IMR-90 (cell line): ENCODE results near the gene TFIP11. TPM values are rescaled to one million over a fixed set of nuclear protein-coding genes. Genes with fewer than 3 reads are reported as not detected.

Experiments used
- ATAC-seq: fragments of 200-7000 bp; cut with Tn5 transposase; 2 replicates; pipeline ENCODE4 v1.9.1; 2020; ENCODE audit warnings: low read depth, mild to moderate bottlenecking, moderate library complexity
- Bru-seq: library from RNA; stranded (reverse); fragments of 400-500 nt; gene quantifications from one replicate; lab custom pipeline; 2021; lab: Mats Ljungman, UMichigan
- BruChase-seq, 2 experiments: library from RNA; stranded (reverse); fragments of 400-500 nt; gene quantifications; one replicate each; lab custom pipeline; 2021; lab: Mats Ljungman, UMichigan
- BruUV-seq: library from RNA; stranded (reverse); fragments of 400-500 nt; replicated peaks from 2 replicates; lab custom pipeline; 2021; lab: Mats Ljungman, UMichigan
- CTCF ChIA-PET: fragments of 300-600 bp; formaldehyde crosslinking; extraction: SDS; loops from one replicate; lab custom pipeline; 2021; ENCODE audit warnings: antibody characterized with exemption; lab: Yijun Ruan, JAX
- POLR2A ChIA-PET: fragments of 300-600 bp; sonication (Branson Sonifier 250); formaldehyde crosslinking; loops from one replicate; lab custom pipeline; 2022; ENCODE audit warnings: antibody characterized with exemption; ENCODE audit not compliant: unreplicated experiment; lab: Charles Lee
- DNase-seq: peaks from one replicate; pipeline ENCODE4 v3.0.0; 2013
- H2AFZ ChIP-seq: replicated peaks from 2 replicates; pipeline ENCODE3; 2013; ENCODE audit warnings: low read length, mild to moderate bottlenecking; ENCODE audit not compliant: poor library complexity
- H2AK5ac ChIP-seq: 2 replicates; pipeline ENCODE4 v1.6.1; 2013; ENCODE audit warnings: low read depth, low read length, inconsistent platforms
- H2AK9ac ChIP-seq: replicated peaks from 2 replicates; pipeline ENCODE3; 2013; ENCODE audit warnings: mild to moderate bottlenecking, low read depth, low read length, moderate library complexity; ENCODE audit not compliant: poor library complexity
- H2BK120ac ChIP-seq: 2 replicates; pipeline ENCODE4 v1.6.1; 2013; ENCODE audit warnings: low read depth, low read length, inconsistent platforms
- H2BK15ac ChIP-seq: 3 replicates; pipeline ENCODE4 v1.6.1; 2013; ENCODE audit warnings: low read depth, low read length, inconsistent platforms
- H2BK20ac ChIP-seq: 2 replicates; pipeline ENCODE4 v1.6.1; 2013; ENCODE audit warnings: low read depth, mild to moderate bottlenecking, inconsistent platforms, low read length, moderate library complexity
- H2BK5ac ChIP-seq: 2 replicates; pipeline ENCODE4 v1.6.1; 2013; ENCODE audit warnings: mild to moderate bottlenecking, low read depth, low read length, inconsistent platforms; ENCODE audit not compliant: poor library complexity, severe bottlenecking
- H3K14ac ChIP-seq: replicated peaks from 2 replicates; pipeline ENCODE4 v1.6.1; 2013; ENCODE audit warnings: low read depth, low read length, inconsistent platforms
- H3K18ac ChIP-seq: 2 replicates; pipeline ENCODE4 v1.6.1; 2013; ENCODE audit warnings: low read depth, low read length, control low read depth
- H3K23ac ChIP-seq: 2 replicates; pipeline ENCODE4 v1.6.1; 2013; ENCODE audit warnings: low read depth, low read length, inconsistent platforms
- H3K27ac ChIP-seq: 2 replicates; pipeline ENCODE4 v1.5.1; 2013; ENCODE audit warnings: mild to moderate bottlenecking, control low read depth, low read length; ENCODE audit not compliant: insufficient read depth
- H3K27me3 ChIP-seq: 2 replicates; pipeline ENCODE4 v1.6.1; 2013; ENCODE audit warnings: low read length; ENCODE audit not compliant: control insufficient read depth, insufficient read depth
- H3K36me3 ChIP-seq: 2 replicates; pipeline ENCODE4 v1.6.1; 2013; ENCODE audit warnings: low read length, mixed read lengths; ENCODE audit not compliant: control insufficient read depth, insufficient read depth
- H3K4ac ChIP-seq: 2 replicates; pipeline ENCODE4 v1.6.1; 2013; ENCODE audit warnings: low read depth, low read length, inconsistent platforms
- H3K4me1 ChIP-seq: 2 replicates; pipeline ENCODE4 v1.6.1; 2013; ENCODE audit warnings: low read length, mixed read lengths; ENCODE audit not compliant: control insufficient read depth, insufficient read depth
- H3K4me2 ChIP-seq: 2 replicates; pipeline ENCODE4 v1.6.1; 2013; ENCODE audit warnings: low read depth, mild to moderate bottlenecking, control low read depth, low read length, moderate library complexity
- H3K4me3 ChIP-seq: 2 replicates; pipeline ENCODE4 v1.5.1; 2013; ENCODE audit warnings: low read depth, mild to moderate bottlenecking, control low read depth, low read length, moderate library complexity; ENCODE audit not compliant: insufficient read depth
- H3K56ac ChIP-seq: 2 replicates; pipeline ENCODE4 v1.6.1; 2013; ENCODE audit warnings: low read length, inconsistent platforms; ENCODE audit not compliant: insufficient read depth; ENCODE audit errors: extremely low read depth
- H3K79me1 ChIP-seq, 2 experiments: 2 replicates each; pipeline ENCODE4 v1.6.1; 2013; ENCODE audit warnings: low read length in 2 of 2, inconsistent platforms in 1 of 2, low read depth in 1 of 2
- H3K9ac ChIP-seq: 2 replicates; pipeline ENCODE4 v1.6.1; 2013; ENCODE audit warnings: low read depth, low read length, control low read depth
- H3K9me1 ChIP-seq: 2 replicates; pipeline ENCODE4 v1.6.1; 2013; ENCODE audit warnings: low read length, inconsistent platforms; ENCODE audit not compliant: insufficient read depth
- H3K9me3 ChIP-seq: 2 replicates; pipeline ENCODE4 v1.6.1; 2013; ENCODE audit warnings: low read length; ENCODE audit not compliant: control insufficient read depth, insufficient read depth
- H4K20me1 ChIP-seq: 2 replicates; pipeline ENCODE4 v1.6.1; 2013; ENCODE audit warnings: low read length, inconsistent platforms; ENCODE audit not compliant: insufficient read depth
- H4K5ac ChIP-seq: 2 replicates; pipeline ENCODE4 v1.6.1; 2013; ENCODE audit warnings: mild to moderate bottlenecking, low read depth, low read length, control low read depth
- H4K8ac ChIP-seq, 2 experiments: 2 replicates each; pipeline ENCODE4 v1.6.1; 2013; ENCODE audit warnings: low read depth in 2 of 2, low read length in 2 of 2, control low read depth in 1 of 2, inconsistent platforms in 1 of 2
- H4K91ac ChIP-seq: 2 replicates; pipeline ENCODE4 v1.6.1; 2013; ENCODE audit warnings: low read depth, low read length, inconsistent platforms; ENCODE audit not compliant: insufficient read depth
- BHLHE40 ChIP-seq: fragments of 150-350 bp; IDR thresholded peaks from 2 replicates; pipeline ENCODE4 v1.6.1; 2016; ENCODE audit warnings: mild to moderate bottlenecking, low read depth, low read length
- CEBPB ChIP-seq: IDR thresholded peaks from 2 replicates; pipeline ENCODE4 v1.6.1; 2012; ENCODE audit warnings: low read depth, low read length, improper control_type of control experiment
- CTCF ChIP-seq: conservative IDR thresholded peaks from 2 replicates; pipeline ENCODE4 v1.5.1; 2012; ENCODE audit warnings: mild to moderate bottlenecking, low read depth, low read length, improper control_type of control experiment
- ELK1 ChIP-seq: fragments of 150-350 bp; IDR thresholded peaks from 2 replicates; pipeline ENCODE4 v1.6.1; 2016; ENCODE audit warnings: low read depth, mild to moderate bottlenecking, low read length, moderate library complexity, borderline replicate concordance
- FOS ChIP-seq: fragments of 150-350 bp; IDR thresholded peaks from 2 replicates; pipeline ENCODE4 v1.6.1; 2016; ENCODE audit warnings: low read depth, low read length
- MAFK ChIP-seq: IDR thresholded peaks from 2 replicates; pipeline ENCODE4 v1.6.1; 2012; ENCODE audit warnings: low read depth, low read length, improper control_type of control experiment
- MXI1 ChIP-seq: IDR thresholded peaks from 2 replicates; pipeline ENCODE4 v1.6.1; 2012; ENCODE audit warnings: low read depth, mild to moderate bottlenecking, low read length, moderate library complexity, borderline replicate concordance
- NFE2L2 ChIP-seq: fragments of 150-350 bp; IDR thresholded peaks from 2 replicates; pipeline ENCODE4 v1.6.1; 2016; ENCODE audit warnings: low read depth, mild to moderate bottlenecking, low read length
- POLR2A ChIP-seq: IDR thresholded peaks from 2 replicates; pipeline ENCODE4 v1.6.1; 2012; ENCODE audit warnings: mild to moderate bottlenecking, low read depth, low read length
- RCOR1 ChIP-seq: IDR thresholded peaks from 2 replicates; pipeline ENCODE4 v1.6.1; 2012; ENCODE audit warnings: mild to moderate bottlenecking, low read length, improper control_type of control experiment; ENCODE audit not compliant: insufficient replicate concordance
- SMC3 ChIP-seq: fragments of 150-350 bp; IDR thresholded peaks from 2 replicates; pipeline ENCODE4 v1.6.1; 2016; ENCODE audit warnings: low read depth, mild to moderate bottlenecking, antibody characterized with exemption, low read length, moderate library complexity
- USF2 ChIP-seq: fragments of 150-350 bp; IDR thresholded peaks from 2 replicates; pipeline ENCODE4 v1.6.1; 2017; ENCODE audit warnings: mild to moderate bottlenecking, antibody characterized with exemption, low read length, low read depth
- WGBS, 2 experiments: methylation state at CpG; one replicate each; pipeline versions ENCODE4 v1.1.5 to v1.1.7; 2013; ENCODE audit warnings: missing lambda C conversion rate in 2 of 2; ENCODE audit not compliant: insufficient read length in 1 of 2; ENCODE audit errors: extremely low coverage in 2 of 2; 5-methylcytosine and 5-hydroxymethylcytosine counted together
- dilution Hi-C: fragments of 300-500 bp; cut with HindIII; formaldehyde crosslinking; loops from one replicate; pipeline ENCODE4 v1.14.3; 2018; ENCODE audit warnings: low sequenced_read_pairs; ENCODE audit not compliant: unreplicated experiment
- in situ Hi-C: fragments of 300-500 bp; cut with MboI; formaldehyde crosslinking; loops from 3 replicates; pipeline ENCODE4 v1.14.3; 2019; ENCODE audit warnings: low sequenced_read_pairs, inconsistent platforms, mixed read lengths
- intact Hi-C: fragments of 100-400 bp; cut with micrococcal nuclease; formaldehyde crosslinking; loops from 2 replicates; pipeline ENCODE4 v1.10.0; 2022
- long read RNA-seq: library from polyadenylated mRNA; unstranded; transcript quantifications from one replicate; pipeline ENCODE4 v2.0.0, GENCODE V29; 2021; ENCODE audit not compliant: unreplicated experiment
- polyA plus RNA-seq, 3 experiments: library from polyadenylated mRNA; depleted of rRNA; stranded (reverse); fragments of >200 nt; gene quantifications; 2 replicates each; pipeline ENCODE4 v1.2.3, GENCODE V29; 2012; ENCODE audit warnings: low replicate concordance in 1 of 3
- total RNA-seq: library from RNA; depleted of rRNA; stranded (reverse); fragments of >200 nt; gene quantifications from 2 replicates; pipeline ENCODE4 v1.2.3, GENCODE V29; 2012; rRNA removed

Gene TFIP11
- total RNA-seq (37.5 and 43.2 TPM in 2 replicates), polyA plus RNA-seq (2012; rRNA removed) (22.5 and 23.6 TPM in 2 replicates), Bru-seq, nascent RNA (percentile 67 among the genes with signal in this experiment), BruChase-seq, experiment 1, labeled RNA remaining after a 6-hour chase (percentile 61 among the genes with signal in this experiment), BruChase-seq, experiment 2, labeled RNA remaining after a 2-hour chase (percentile 64 among the genes with signal in this experiment)
- polyA plus RNA-seq (2012; cell fraction: cytosol; rRNA removed) = 16.0 and 16.7 TPM in 2 replicates
- 35.1 and 48.4 TPM in 2 replicates for polyA plus RNA-seq (2012; cell fraction: nucleus; rRNA removed; ENCODE audit: low replicate concordance)
- long read RNA-seq, transcript TFIP11-204 (15 exons, 3,586 nt) = major isoform, 54 of 78 reads
- long read RNA-seq, partial matches to known transcripts = 4 of 78 reads
- long read RNA-seq, other reads (novel, unspliced or antisense) = 18 of 78 reads

- peak within 1 kb of the TSS; percentile 87 for H3K14ac ChIP-seq
- peak within 1 kb of the TSS; percentile 74 for H2BK5ac ChIP-seq
- peaks cover 26 to 40% of the 10 kb centered on the region in 2 experiments for H3K79me1 ChIP-seq
- CTCF ChIA-PET = no interaction called here
- peaks cover 3% of the 10 kb centered on the region; the same call in 1 of the 2 replicates for H4K20me1 ChIP-seq
- ATAC-seq (peak; percentile 95), DNase-seq (peak; percentile 90)
- TF ChIP-seq POLR2A = peak; percentile 68; the same call in 1 of the 2 replicates
- no peak for TF ChIP-seq BHLHE40
- no peak for TF ChIP-seq NFE2L2
- no peak for TF ChIP-seq CEBPB
- peak; percentile 17; the same call in 1 of the 2 replicates for TF ChIP-seq SMC3
- TF ChIP-seq MAFK = no peak
- TF ChIP-seq CTCF = 0 out of 2 replicates have a peak, but pooled peaks have one; percentile 9
- peak; percentile 96 for TF ChIP-seq MXI1
- no peak for TF ChIP-seq FOS
- TF ChIP-seq USF2 = peak; percentile 15; the same call in 1 of the 2 replicates
- TF ChIP-seq RCOR1 = no peak
- no peak for TF ChIP-seq ELK1
- peak within 1 kb of the TSS; percentile 60 for H2BK120ac ChIP-seq
- H4K8ac ChIP-seq = peak within 1 kb of the TSS; percentile 91 to 99
- dilution Hi-C loops = no loop called here
- H3K9me3 ChIP-seq = no peaks in the 10 kb centered on the region
- H4K91ac ChIP-seq = peak within 1 kb of the TSS; percentile 85
- POLR2A ChIA-PET = no interaction called here
- peak within 1 kb of the TSS; percentile 86 for H3K27ac ChIP-seq
- peak within 1 kb of the TSS; percentile 97 for H3K9ac ChIP-seq
- H3K18ac ChIP-seq = 0 out of 2 replicates have a peak within 1 kb of the TSS, but pooled peaks have one; percentile 45
- no TSS peak for BruUV-seq
- H2AK9ac ChIP-seq = peak within 1 kb of the TSS; percentile 87
- peak within 1 kb of the TSS; percentile 99 for H2AFZ ChIP-seq
- H2AK5ac ChIP-seq = peak within 1 kb of the TSS; percentile 81
- peaks cover 2% of the 10 kb centered on the region for H3K9me1 ChIP-seq
- H3K56ac ChIP-seq = peak within 1 kb of the TSS; percentile 64
- H4K5ac ChIP-seq = peak within 1 kb of the TSS; percentile 99
- peak within 1 kb of the TSS; percentile 83 for H3K23ac ChIP-seq
- H3K27me3 ChIP-seq = no peaks in the 10 kb centered on the region
- WGBS, 2 experiments = 0% methylated on average over 14 of the region's 40 CpGs; no CpG with 5 or more reads in 1 of the 2 experiments
- H2BK20ac ChIP-seq = no peak within 1 kb of the TSS
- in situ Hi-C loops = no loop called here
- no peak within 1 kb of the TSS for H2BK15ac ChIP-seq
- peak within 1 kb of the TSS; percentile 96 for H3K4me3 ChIP-seq
- H3K4ac ChIP-seq = peak within 1 kb of the TSS; percentile 93
- peaks cover 17% of the 10 kb centered on the region for H3K36me3 ChIP-seq
- H3K4me2 ChIP-seq = peak within 1 kb of the TSS; percentile 93
- H3K4me1 ChIP-seq = peaks cover 2% of the 10 kb centered on the region
- intact Hi-C loops = loop anchor here (2.0 to 5.0 kb wide), 2 partner anchors 75 to 147 kb away; no protein-coding TSS in a partner anchor
These were observed at the start of gene TFIP11 for GRCh38 chr22:26512149-26512793. TFIP11 (minus strand) TSS chr22:26512473; CDS start chr22:26510272, 2,201 bp downstream.
